ENCODE data around the gene ATF6. TPM values are rescaled to one million over a fixed set of nuclear protein-coding genes. Genes with fewer than 3 reads are reported as not detected.

The ATF6 gene
- total and polyA plus RNA-seq, 9 of the 15 experiments (the other 6 are each of a cell fraction or from before 2014, with no cell fraction given), result 11.7 to 32.4 (median 20.4) TPM

GRCh38 chr1:161766102-161766981 lies at the start of gene ATF6 (continued):
- TF ChIP-seq XRCC4 (IDR thresholded peaks at IDR 0.05; ENCODE audit: extremely low read depth, insufficient read depth, insufficient read length) (no peak), SMAD1 (IDR thresholded peaks at IDR 0.05; ENCODE audit: low read depth, low read length, partially characterized antibody) (peak; percentile 61), ZNF740 (CRISPR knock-in tag; IDR thresholded peaks at IDR 0.05) (peak; percentile 27; the same call in 1 of the 2 replicates), ZNF740 (tag; IDR thresholded peaks at IDR 0.05) (peak in 1 of 2 experiments; percentile 10; a peak in 1 of 4 replicates), SMAD3 (CRISPR knock-in tag; conservative IDR thresholded peaks at IDR 0.05) (no peak), ZNF511 (CRISPR knock-in tag; IDR thresholded peaks at IDR 0.05) (no peak; the same call in none of the 2 replicates), ZBTB9 (CRISPR knock-in tag; IDR thresholded peaks at IDR 0.05) (no peak), NELFE (IDR thresholded peaks at IDR 0.05; ENCODE audit: insufficient read depth, insufficient read length) (no peak), ID3 (CRISPR knock-in tag; IDR thresholded peaks at IDR 0.05) (no peak), ID3 (tag; IDR thresholded peaks at IDR 0.05) (no peak), ZNF184 (CRISPR knock-in tag; IDR thresholded peaks at IDR 0.05) (no peak), HDAC8 (tag; IDR thresholded peaks at IDR 0.05) (no peak), CC2D1A (IDR thresholded peaks at IDR 0.05) (peak; percentile 90), EHMT2 (IDR thresholded peaks at IDR 0.05) (no peak), TSC22D4 (tag; IDR thresholded peaks at IDR 0.05) (no peak), FOXA3 (CRISPR knock-in tag; conservative IDR thresholded peaks at IDR 0.05 in 1 of 2, IDR thresholded peaks at IDR 0.05 in 1 of 2) (peak in 1 of 2 experiments; percentile 58; a peak in 2 of 4 replicates), TGIF2 (CRISPR knock-in tag; IDR thresholded peaks at IDR 0.05) (no peak), SAFB2 (IDR thresholded peaks at IDR 0.05; ENCODE audit: borderline replicate concordance, low read depth, low read length, severe bottlenecking) (no peak), MCM7 (IDR thresholded peaks at IDR 0.05) (peak in 1 of 2 experiments; percentile 100; a peak in 2 of 4 replicates), KLF13 (tag; IDR thresholded peaks at IDR 0.05; ENCODE audit: borderline replicate concordance, low read depth) (no peak)
